Calu3 (cell line): ENCODE measurements around the gene BAAT. TPM values are rescaled to one million over a fixed set of nuclear protein-coding genes. Genes with fewer than 3 reads are reported as not detected.

Experiments used
- BruUV-seq: library from RNA; stranded (reverse); fragments of 400-500 nt; replicated peaks from 2 replicates; lab custom pipeline; 2021; lab: Mats Ljungman, UMichigan
- CTCF ChIA-PET: fragments of 300-600 bp; sonication (Branson Sonifier 250); formaldehyde crosslinking; loops from one replicate; lab custom pipeline; 2022; ENCODE audit warnings: antibody characterized with exemption; lab: Charles Lee
- DNase-seq: peaks from one replicate; pipeline ENCODE4 v3.0.0; 2022
- H3K27ac Mint-ChIP-seq: one replicate; pipeline ENCODE4 v1.8.0; 2022; ENCODE audit warnings: mixed read lengths; ENCODE audit not compliant: unreplicated experiment
- H3K27me3 Mint-ChIP-seq: one replicate; pipeline ENCODE4 v1.8.0; 2022; ENCODE audit warnings: mixed read lengths; ENCODE audit not compliant: unreplicated experiment
- H3K36me3 Mint-ChIP-seq: one replicate; pipeline ENCODE4 v1.8.0; 2022; ENCODE audit warnings: mild to moderate bottlenecking, moderate library complexity, mixed read lengths; ENCODE audit not compliant: insufficient read depth, unreplicated experiment
- H3K4me1 Mint-ChIP-seq: one replicate; pipeline ENCODE4 v1.8.0; 2022; ENCODE audit warnings: mild to moderate bottlenecking, low read depth, mixed read lengths; ENCODE audit not compliant: unreplicated experiment
- H3K4me3 Mint-ChIP-seq: one replicate; pipeline ENCODE4 v1.8.0; 2022; ENCODE audit warnings: mild to moderate bottlenecking, low read depth, moderate library complexity, mixed read lengths; ENCODE audit not compliant: unreplicated experiment
- H3K9me3 Mint-ChIP-seq: one replicate; pipeline ENCODE4 v1.8.0; 2022; ENCODE audit warnings: low read depth, mixed read lengths; ENCODE audit not compliant: unreplicated experiment
- CTCF ChIP-seq: fragments of 200-600 bp; IDR thresholded peaks from one replicate; pipeline ENCODE4 v1.8.0; 2022; ENCODE audit warnings: antibody characterized with exemption; ENCODE audit not compliant: unreplicated experiment
- intact Hi-C: fragments of 100-400 bp; cut with micrococcal nuclease; formaldehyde crosslinking; loops from one replicate; pipeline ENCODE4 v1.10.0; 2022; ENCODE audit not compliant: unreplicated experiment
- total RNA-seq: library from RNA; stranded (reverse); gene quantifications from 2 replicates; pipeline ENCODE4 v1.2.3, GENCODE V29; 2022

BAAT gene
- total RNA-seq, 1 experiment from 2014 or later, result 10.2 TPM

GRCh38 chr9:101408374-101409078 lies 23.7 kb upstream of the BAAT start:
- no TSS peak for BruUV-seq

DNA sequence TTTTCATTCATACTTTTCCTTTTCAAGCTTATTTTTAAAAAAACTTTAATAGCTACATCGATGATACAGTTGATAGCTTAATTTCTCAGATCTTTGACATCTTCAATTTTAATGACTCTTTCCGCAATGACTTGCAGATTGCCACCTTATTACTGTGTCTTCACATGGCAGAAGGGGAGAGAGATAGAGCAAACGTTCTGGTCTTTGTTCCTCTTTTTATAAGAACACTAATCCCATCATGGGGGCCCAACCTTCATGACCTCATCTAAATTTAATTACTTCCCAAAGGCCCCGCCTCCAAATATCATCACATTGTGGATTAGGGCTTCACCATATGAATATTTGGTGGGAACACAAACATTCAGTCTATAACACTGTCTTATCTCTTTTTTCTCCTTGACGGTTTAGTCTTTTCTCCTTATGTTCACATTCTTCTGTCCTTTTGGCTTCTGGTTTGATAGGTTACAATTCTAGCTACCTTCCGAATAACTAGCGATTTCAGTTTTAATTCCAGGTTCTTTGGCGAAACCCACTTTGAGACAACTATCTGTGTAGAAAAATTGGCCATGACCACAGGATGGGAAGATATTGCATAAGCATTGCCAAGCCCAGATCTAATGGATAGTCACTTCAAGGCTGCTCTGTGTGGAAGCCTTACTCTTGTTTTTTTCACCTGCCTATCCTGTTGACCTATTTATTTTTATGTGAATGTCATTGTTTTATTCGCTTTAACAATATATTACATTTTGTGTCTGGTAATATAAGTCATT lies 18.9 kb upstream of the BAAT start:
- TF ChIP-seq CTCF, result no peak
- Mint-ChIP-seq H3K36me3 (peaks cover 96% of the 10 kb centered on the region), H3K27ac (no peak overlapping the region), H3K9me3 (peaks cover 37% of the 10 kb centered on the region), H3K4me3 (no peak overlapping the region), H3K27me3 (no peaks in the 10 kb centered on the region), H3K4me1 (peaks cover 21% of the 10 kb centered on the region)
- intact Hi-C loops, result no loop called here
- DNase-seq, result no peak
- no TSS peak for BruUV-seq
- CTCF ChIA-PET, result interaction anchor here (1.2 kb wide), 1 partner anchor 55 kb away, joined by 3 read pairs; no protein-coding TSS in a partner anchor

More at GRCh38 chr9:101408374-101409078, 23.7 kb upstream of the BAAT start:
- Mint-ChIP-seq H3K4me1 (no peaks in the 10 kb centered on the region), H3K9me3 (peaks cover 31% of the 10 kb centered on the region), H3K36me3 (peaks cover 78% of the 10 kb centered on the region), H3K27me3 (no peaks in the 10 kb centered on the region), H3K4me3 (no peak overlapping the region), H3K27ac (no peak overlapping the region)
- CTCF ChIA-PET, result no interaction called here
- DNase-seq, result no peak
- intact Hi-C loops, result no loop called here
- TF ChIP-seq CTCF, result no peak

GRCh38 chr9:101400120-101400519 lies 15.3 kb upstream of the BAAT start:
- CTCF ChIA-PET, result interaction anchor here (2.1 kb wide), 1 partner anchor 49 kb away, joined by 21 read pairs; no protein-coding TSS in a partner anchor
- intact Hi-C loops, result no loop called here
- Mint-ChIP-seq H3K36me3 (peaks cover 74% of the 10 kb centered on the region), H3K4me3 (peak overlapping the region; percentile 93), H3K9me3 (peaks cover 22% of the 10 kb centered on the region), H3K27ac (peak overlapping the region; percentile 82), H3K27me3 (no peaks in the 10 kb centered on the region), H3K4me1 (peaks cover 29% of the 10 kb centered on the region)
- no peak for DNase-seq
- BruUV-seq, result no TSS peak
- TF ChIP-seq CTCF, result no peak

- CTCF ChIA-PET, result interaction anchor here (1.3 to 2.1 kb wide), 2 partner anchors 49 to 74 kb away, joined by 3 to 21 read pairs; no protein-coding TSS in a partner anchor
- peaks cover 74% of the 10 kb centered on the region for H3K36me3 Mint-ChIP-seq
- peak overlapping the region; percentile 93 for H3K4me3 Mint-ChIP-seq
- intact Hi-C loops, result loop anchor here (2.0 kb wide), 2 partner anchors 35 to 49 kb away; partner anchors contain the start of gene ALDOB
- TF ChIP-seq CTCF, result no peak
- no peaks in the 10 kb centered on the region for H3K27me3 Mint-ChIP-seq
- H3K4me1 Mint-ChIP-seq, result peaks cover 30% of the 10 kb centered on the region
- peak overlapping the region; percentile 92 for H3K27ac Mint-ChIP-seq
- no TSS peak for BruUV-seq
- peaks cover 21% of the 10 kb centered on the region for H3K9me3 Mint-ChIP-seq
- no peak for DNase-seq
Observed at GRCh38 chr9:101399643-101399970, 14.8 kb upstream of the BAAT start.
